SK-N-SH (cell line): ENCODE measurements around the gene FGL2.

ENCODE experiments used
- FOSL2 ChIP-seq: IDR thresholded peaks from 2 replicates; pipeline ENCODE4 v1.4.0; 2012; ENCODE audit warnings: low read depth, mild to moderate bottlenecking, moderate library complexity, borderline replicate concordance
- GABPA ChIP-seq: IDR thresholded peaks from 2 replicates; pipeline ENCODE4 v1.4.0; 2012; ENCODE audit warnings: low read depth, mild to moderate bottlenecking
- MEF2A ChIP-seq: IDR thresholded peaks from 2 replicates; pipeline ENCODE4 v1.4.0; 2012; ENCODE audit warnings: low read depth, borderline replicate concordance
- NFIC ChIP-seq: IDR thresholded peaks from 2 replicates; pipeline ENCODE4 v1.4.0; 2012; ENCODE audit warnings: borderline replicate concordance
- RFX5 ChIP-seq: IDR thresholded peaks from 2 replicates; pipeline ENCODE4 v1.6.1; 2012; ENCODE audit warnings: mild to moderate bottlenecking, improper control_type of control experiment, low read length
- USF2 ChIP-seq: fragments of 150-350 bp; IDR thresholded peaks from 2 replicates; pipeline ENCODE4 v1.6.1; 2017; ENCODE audit warnings: antibody characterized with exemption, low read length, low read depth, borderline replicate concordance
- TF ChIP-seq, protein P1 (sequence below): IDR thresholded peaks from 2 replicates; pipeline ENCODE4 v1.6.1; 2012; ENCODE audit warnings: mild to moderate bottlenecking, low read depth, low read length, moderate library complexity

DNA sequence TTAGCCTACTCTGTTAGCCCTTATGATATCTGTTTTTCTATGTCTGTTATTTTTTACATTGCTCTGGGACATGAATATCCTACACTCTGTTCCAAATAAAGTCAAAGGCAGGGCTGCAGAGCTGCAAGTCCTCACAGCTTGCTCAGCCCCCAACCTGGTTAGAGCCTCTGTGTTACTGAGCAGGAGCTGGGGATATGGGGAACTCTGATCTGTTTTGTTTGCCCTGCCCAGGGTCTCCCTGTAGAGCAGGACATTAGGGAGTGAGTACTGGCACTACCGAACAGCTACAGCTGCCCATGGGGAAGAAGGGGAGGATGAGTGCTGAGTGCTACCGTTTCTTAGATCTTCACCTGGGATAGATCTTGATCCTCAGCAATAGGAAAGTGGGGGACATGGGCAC, 32.8 kb upstream of the FGL2 start:
- TF ChIP-seq RFX5 (no peak), GABPA (no peak), NFIC (no peak), USF2 (no peak), MEF2A (no peak), FOSL2 (no peak)
- TF ChIP-seq, protein P1, sequence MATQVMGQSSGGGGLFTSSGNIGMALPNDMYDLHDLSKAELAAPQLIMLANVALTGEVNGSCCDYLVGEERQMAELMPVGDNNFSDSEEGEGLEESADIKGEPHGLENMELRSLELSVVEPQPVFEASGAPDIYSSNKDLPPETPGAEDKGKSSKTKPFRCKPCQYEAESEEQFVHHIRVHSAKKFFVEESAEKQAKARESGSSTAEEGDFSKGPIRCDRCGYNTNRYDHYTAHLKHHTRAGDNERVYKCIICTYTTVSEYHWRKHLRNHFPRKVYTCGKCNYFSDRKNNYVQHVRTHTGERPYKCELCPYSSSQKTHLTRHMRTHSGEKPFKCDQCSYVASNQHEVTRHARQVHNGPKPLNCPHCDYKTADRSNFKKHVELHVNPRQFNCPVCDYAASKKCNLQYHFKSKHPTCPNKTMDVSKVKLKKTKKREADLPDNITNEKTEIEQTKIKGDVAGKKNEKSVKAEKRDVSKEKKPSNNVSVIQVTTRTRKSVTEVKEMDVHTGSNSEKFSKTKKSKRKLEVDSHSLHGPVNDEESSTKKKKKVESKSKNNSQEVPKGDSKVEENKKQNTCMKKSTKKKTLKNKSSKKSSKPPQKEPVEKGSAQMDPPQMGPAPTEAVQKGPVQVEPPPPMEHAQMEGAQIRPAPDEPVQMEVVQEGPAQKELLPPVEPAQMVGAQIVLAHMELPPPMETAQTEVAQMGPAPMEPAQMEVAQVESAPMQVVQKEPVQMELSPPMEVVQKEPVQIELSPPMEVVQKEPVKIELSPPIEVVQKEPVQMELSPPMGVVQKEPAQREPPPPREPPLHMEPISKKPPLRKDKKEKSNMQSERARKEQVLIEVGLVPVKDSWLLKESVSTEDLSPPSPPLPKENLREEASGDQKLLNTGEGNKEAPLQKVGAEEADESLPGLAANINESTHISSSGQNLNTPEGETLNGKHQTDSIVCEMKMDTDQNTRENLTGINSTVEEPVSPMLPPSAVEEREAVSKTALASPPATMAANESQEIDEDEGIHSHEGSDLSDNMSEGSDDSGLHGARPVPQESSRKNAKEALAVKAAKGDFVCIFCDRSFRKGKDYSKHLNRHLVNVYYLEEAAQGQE: no peak
